Caco-2 (cell line): ENCODE measurements around the gene ALAD. TPM values are rescaled to one million over a fixed set of nuclear protein-coding genes. Genes with fewer than 3 reads are reported as not detected.

Experiments
- Bru-seq: library from RNA; stranded (reverse); fragments of 400-500 nt; gene quantifications from one replicate; lab custom pipeline; 2021; lab: Mats Ljungman, UMichigan
- BruChase-seq, 2 experiments: library from RNA; stranded (reverse); fragments of 400-500 nt; gene quantifications; one replicate each; lab custom pipeline; 2021; lab: Mats Ljungman, UMichigan
- BruUV-seq: library from RNA; stranded (reverse); fragments of 400-500 nt; replicated peaks from 2 replicates; lab custom pipeline; 2021; lab: Mats Ljungman, UMichigan
- CTCF ChIA-PET: fragments of 300-600 bp; sonication (Branson Sonifier 250); formaldehyde crosslinking; loops from one replicate; lab custom pipeline; 2022; ENCODE audit warnings: antibody characterized with exemption; lab: Charles Lee
- POLR2A ChIA-PET: fragments of 300-600 bp; sonication (Branson Sonifier 250); formaldehyde crosslinking; loops from one replicate; lab custom pipeline; 2022; ENCODE audit warnings: antibody characterized with exemption; lab: Charles Lee
- DNase-seq, 2 experiments: peaks; one replicate each; pipeline versions ENCODE4 v3.0.0 to v3.0.0-alpha.2; 2020 to 2022
- H3K27me3 ChIP-seq: replicated peaks from 2 replicates; pipeline ENCODE4 v1.6.0; 2011; ENCODE audit warnings: low read length; ENCODE audit not compliant: control insufficient read depth, insufficient read depth
- H3K36me3 ChIP-seq: 2 replicates; pipeline ENCODE4 v1.5.1; 2011; ENCODE audit warnings: low read length; ENCODE audit not compliant: control insufficient read depth, insufficient read depth
- H3K4me1 ChIP-seq: fragments of 250-450 bp; sonication (Bioruptor Pico); 2 replicates; pipeline ENCODE4 v1.5.1; 2020; ENCODE audit warnings: mild to moderate bottlenecking
- H3K4me3 ChIP-seq: 2 replicates; pipeline ENCODE4 v1.5.1; 2011; ENCODE audit warnings: low read depth, mild to moderate bottlenecking, control low read depth, low read length
- H3K9me3 ChIP-seq: fragments of 250-450 bp; sonication (Bioruptor Pico); 2 replicates; pipeline ENCODE4 v1.5.1; 2020; ENCODE audit warnings: mild to moderate bottlenecking, moderate library complexity
- H3K27ac Mint-ChIP-seq: one replicate; pipeline ENCODE4 v1.8.0; 2022; ENCODE audit warnings: mixed read lengths; ENCODE audit not compliant: unreplicated experiment
- H3K27me3 Mint-ChIP-seq: one replicate; pipeline ENCODE4 v1.8.0; 2022; ENCODE audit warnings: mixed read lengths; ENCODE audit not compliant: insufficient read depth, unreplicated experiment
- H3K36me3 Mint-ChIP-seq: one replicate; pipeline ENCODE4 v1.8.0; 2022; ENCODE audit warnings: mild to moderate bottlenecking, mixed read lengths; ENCODE audit not compliant: insufficient read depth, unreplicated experiment
- H3K4me1 Mint-ChIP-seq: one replicate; pipeline ENCODE4 v1.8.0; 2022; ENCODE audit warnings: low read depth, mixed read lengths; ENCODE audit not compliant: unreplicated experiment
- H3K4me3 Mint-ChIP-seq: one replicate; pipeline ENCODE4 v1.8.0; 2022; ENCODE audit warnings: mild to moderate bottlenecking, moderate library complexity, mixed read lengths; ENCODE audit not compliant: unreplicated experiment
- H3K9me3 Mint-ChIP-seq: one replicate; pipeline ENCODE4 v1.8.0; 2022; ENCODE audit warnings: mixed read lengths; ENCODE audit not compliant: unreplicated experiment
- intact Hi-C: fragments of 100-400 bp; cut with micrococcal nuclease; formaldehyde crosslinking; loops from one replicate; pipeline ENCODE4 v1.10.0; 2022; ENCODE audit not compliant: unreplicated experiment
- long read RNA-seq: library from polyadenylated mRNA; stranded (forward); transcript quantifications from one replicate; pipeline ENCODE4 v2.0.0, GENCODE V29; 2022
- total RNA-seq: library from RNA; stranded (reverse); gene quantifications from 2 replicates; pipeline ENCODE4 v1.2.3, GENCODE V29; 2022
- TF ChIP-seq, protein P1 (sequence below), 2 experiments: fragments of 200-600 bp in 1 of 2; IDR thresholded peaks; 1 replicate in 1 of 2; 2 replicates in 1 of 2; pipeline versions ENCODE4 v1.5.1 to v1.8.0; 2011 to 2022; ENCODE audit warnings: antibody characterized with exemption in 1 of 2, control low read depth in 1 of 2, inconsistent platforms in 1 of 2, low read depth in 1 of 2, low read length in 1 of 2, mild to moderate bottlenecking in 1 of 2, moderate library complexity in 1 of 2; ENCODE audit not compliant: insufficient read depth in 1 of 2, severe bottlenecking in 1 of 2, unreplicated experiment in 1 of 2

The ALAD gene
- total RNA-seq: 43.6 and 48.8 TPM in 2 replicates
- percentile 66 among the genes with signal in this experiment for Bru-seq, nascent RNA
- BruChase-seq, experiment 1, labeled RNA remaining after a 2-hour chase: percentile 75 among the genes with signal in this experiment
- percentile 85 among the genes with signal in this experiment for BruChase-seq, experiment 2, labeled RNA remaining after a 6-hour chase
- long read RNA-seq, transcript ALAD-201 (12 exons, 3,173 nt): major isoform, 43 of 64 reads
- long read RNA-seq, partial matches to known transcripts: 3 of 64 reads
- long read RNA-seq, other reads (novel, unspliced or antisense): 14 of 64 reads

DNA sequence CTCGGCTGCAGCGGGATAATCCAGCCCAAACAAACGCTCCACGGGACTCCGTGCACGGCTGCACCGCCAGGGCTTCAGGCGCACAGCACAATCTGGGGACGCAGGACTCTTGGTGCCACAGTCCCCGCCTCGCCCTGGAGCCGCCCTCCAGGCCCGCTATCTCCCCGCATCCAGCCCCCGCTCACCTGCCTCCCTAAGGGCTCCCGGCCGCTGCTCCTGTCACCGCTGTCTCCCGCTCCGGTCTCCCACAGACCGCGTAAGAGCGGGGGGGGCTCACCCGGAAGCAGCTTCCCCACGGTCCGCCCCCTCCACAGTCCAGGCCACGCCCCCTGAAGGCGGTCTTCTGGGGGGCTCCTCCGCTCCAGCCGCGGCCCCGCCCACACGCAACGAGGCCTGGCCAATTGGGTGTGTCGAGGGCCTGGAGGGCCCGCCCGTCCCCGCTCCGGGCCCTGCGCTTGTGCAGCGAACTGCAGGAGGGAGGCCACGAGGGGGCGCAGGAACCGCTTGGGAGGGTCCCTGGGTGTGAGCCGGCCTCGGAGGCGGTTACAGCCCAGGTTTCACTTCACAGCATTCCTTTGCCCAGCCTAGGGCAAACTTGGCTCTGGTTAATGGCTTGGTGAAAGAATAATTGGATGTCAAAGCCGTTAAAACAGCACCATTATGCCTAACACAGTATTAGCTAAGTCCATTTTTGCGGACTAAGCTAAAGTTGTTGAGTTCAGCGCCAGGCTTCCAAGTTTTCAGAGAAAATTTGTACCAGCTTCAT, at the start of gene ALAD:
Gene ALAD, minus strand, starts transcription at position 258 of the 766 bp plus-strand sequence. CDS start 7,725 bp downstream, outside the sequence.
- ChIA-PET CTCF (interaction anchor here (0.5 to 2.9 kb wide), 15 partner anchors 9 to 257 kb away, joined by 3 to 16 read pairs (median 4); partner anchors contain the start of genes C9orf43, CDC26, HDHD3 and POLE3), POLR2A (interaction anchor here (0.6 to 2.0 kb wide), 5 partner anchors 9 to 126 kb away, joined by 3 to 9 read pairs (median 6); partner anchors contain the start of genes C9orf43, CDC26, HDHD3 and POLE3)
- Histone ChIP-seq H3K4me3 (peak within 1 kb of the TSS; percentile 72), H3K36me3 (no peaks in the 10 kb centered on the region), H3K27me3 (no peaks in the 10 kb centered on the region), H3K4me1 (peaks cover 36% of the 10 kb centered on the region), H3K9me3 (no peaks in the 10 kb centered on the region)
- BruUV-seq: no TSS peak
- intact Hi-C loops: loop anchor here (1.0 kb wide), 7 partner anchors 9 to 127 kb away; partner anchors contain the start of genes C9orf43 and POLE3
- Mint-ChIP-seq H3K27ac (peak within 1 kb of the TSS; percentile 70), H3K9me3 (no peaks in the 10 kb centered on the region), H3K36me3 (peaks cover 11% of the 10 kb centered on the region), H3K27me3 (no peaks in the 10 kb centered on the region), H3K4me1 (peaks cover 19% of the 10 kb centered on the region), H3K4me3 (peak within 1 kb of the TSS; percentile 88)
- peak; percentile 99 to 100 for DNase-seq
- TF ChIP-seq, protein P1, sequence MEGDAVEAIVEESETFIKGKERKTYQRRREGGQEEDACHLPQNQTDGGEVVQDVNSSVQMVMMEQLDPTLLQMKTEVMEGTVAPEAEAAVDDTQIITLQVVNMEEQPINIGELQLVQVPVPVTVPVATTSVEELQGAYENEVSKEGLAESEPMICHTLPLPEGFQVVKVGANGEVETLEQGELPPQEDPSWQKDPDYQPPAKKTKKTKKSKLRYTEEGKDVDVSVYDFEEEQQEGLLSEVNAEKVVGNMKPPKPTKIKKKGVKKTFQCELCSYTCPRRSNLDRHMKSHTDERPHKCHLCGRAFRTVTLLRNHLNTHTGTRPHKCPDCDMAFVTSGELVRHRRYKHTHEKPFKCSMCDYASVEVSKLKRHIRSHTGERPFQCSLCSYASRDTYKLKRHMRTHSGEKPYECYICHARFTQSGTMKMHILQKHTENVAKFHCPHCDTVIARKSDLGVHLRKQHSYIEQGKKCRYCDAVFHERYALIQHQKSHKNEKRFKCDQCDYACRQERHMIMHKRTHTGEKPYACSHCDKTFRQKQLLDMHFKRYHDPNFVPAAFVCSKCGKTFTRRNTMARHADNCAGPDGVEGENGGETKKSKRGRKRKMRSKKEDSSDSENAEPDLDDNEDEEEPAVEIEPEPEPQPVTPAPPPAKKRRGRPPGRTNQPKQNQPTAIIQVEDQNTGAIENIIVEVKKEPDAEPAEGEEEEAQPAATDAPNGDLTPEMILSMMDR (IDR thresholded peaks at IDR 0.05; ENCODE audit: insufficient read depth in 1 of 2, low read depth in 1 of 2, low read length in 1 of 2, severe bottlenecking in 1 of 2, unreplicated experiment in 1 of 2): peak; percentile 92 to 95

DNA sequence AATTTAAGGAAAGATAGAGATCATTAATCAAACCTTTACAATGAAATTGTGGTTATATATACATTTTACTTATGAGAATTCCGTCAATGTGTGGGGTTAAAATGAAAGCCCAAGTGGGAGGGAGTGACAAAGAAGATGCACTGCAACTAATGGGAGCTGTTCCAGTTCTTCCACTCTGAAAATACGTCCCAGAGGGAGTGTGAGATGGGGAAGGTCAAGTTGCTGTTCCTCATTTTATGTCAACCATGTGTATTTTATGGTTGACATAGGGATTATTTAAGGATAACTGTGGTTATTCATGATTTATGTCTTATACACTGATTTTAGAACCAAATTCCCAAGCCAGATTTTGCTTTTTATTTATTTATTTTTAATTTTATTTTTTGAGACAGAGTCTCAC, 48.3 kb upstream of the ALAD start:
- Mint-ChIP-seq H3K36me3 (no peaks in the 10 kb centered on the region), H3K27ac (no peak overlapping the region), H3K9me3 (no peaks in the 10 kb centered on the region), H3K4me1 (peaks cover 6% of the 10 kb centered on the region), H3K4me3 (no peak overlapping the region), H3K27me3 (no peaks in the 10 kb centered on the region)
- no TSS peak for BruUV-seq
- H3K9me3 ChIP-seq: no peaks in the 10 kb centered on the region
- no peak for DNase-seq
- H3K4me1 ChIP-seq: peaks cover 6% of the 10 kb centered on the region
- no peaks in the 10 kb centered on the region for H3K36me3 ChIP-seq
- no peaks in the 10 kb centered on the region for H3K27me3 ChIP-seq
- intact Hi-C loops: loop anchor here (5.0 kb wide), 1 partner anchor 58 kb away; no protein-coding TSS in a partner anchor
- TF ChIP-seq, protein P1 (IDR thresholded peaks at IDR 0.05; ENCODE audit: insufficient read depth in 1 of 2, low read depth in 1 of 2, low read length in 1 of 2, severe bottlenecking in 1 of 2, unreplicated experiment in 1 of 2): no peak
- ChIA-PET CTCF (no interaction called here), POLR2A (no interaction called here)
- no peak overlapping the region for H3K4me3 ChIP-seq

DNA sequence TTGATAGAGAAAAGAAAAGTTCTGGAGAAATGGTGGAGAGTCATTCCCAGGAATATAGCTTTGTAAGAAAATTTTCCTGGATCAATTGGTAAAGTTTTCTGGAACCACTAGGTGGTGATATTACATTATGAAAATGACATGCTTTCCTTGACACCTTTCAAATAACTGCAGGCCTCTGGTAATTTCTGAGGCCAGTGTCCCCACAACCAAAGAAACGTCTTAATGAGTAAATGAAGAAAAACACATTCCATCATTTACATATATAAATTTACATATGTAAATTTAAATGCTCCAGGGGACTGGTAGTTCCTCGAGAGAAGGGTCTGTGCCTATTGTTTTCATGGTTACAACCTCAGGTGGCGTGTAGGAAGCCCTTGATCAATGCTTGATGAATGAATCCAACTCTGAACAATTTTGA, 45.2 kb upstream of the ALAD start:
- Histone ChIP-seq H3K9me3 (no peaks in the 10 kb centered on the region), H3K4me1 (0 out of 2 replicates have a peak, but pooled peaks cover 3% of the 10 kb centered on the region), H3K4me3 (no peak overlapping the region), H3K36me3 (no peaks in the 10 kb centered on the region), H3K27me3 (no peaks in the 10 kb centered on the region)
- Mint-ChIP-seq H3K4me3 (no peak overlapping the region), H3K27ac (no peak overlapping the region), H3K4me1 (peaks cover 6% of the 10 kb centered on the region), H3K36me3 (no peaks in the 10 kb centered on the region), H3K9me3 (no peaks in the 10 kb centered on the region), H3K27me3 (no peaks in the 10 kb centered on the region)
- intact Hi-C loops: loop anchor here (2.0 to 5.0 kb wide), 2 partner anchors 61 to 144 kb away; no protein-coding TSS in a partner anchor
- no TSS peak for BruUV-seq
- ChIA-PET CTCF (interaction anchor here (1.0 to 2.1 kb wide), 10 partner anchors 9 to 210 kb away, joined by 3 to 64 read pairs (median 9); partner anchors contain the start of genes ALAD, CDC26, PRPF4 and RGS3), POLR2A (interaction anchor here (0.8 to 1.2 kb wide), 2 partner anchors 9 to 23 kb away, joined by 3 read pairs; no protein-coding TSS in a partner anchor)
- DNase-seq: peak in 1 of 2 experiments; percentile 49
- TF ChIP-seq, protein P1 (IDR thresholded peaks at IDR 0.05; ENCODE audit: insufficient read depth in 1 of 2, low read depth in 1 of 2, low read length in 1 of 2, severe bottlenecking in 1 of 2, unreplicated experiment in 1 of 2): peak; percentile 11 to 48
